ENCODE results near the gene RAC2.

The RAC2 gene

DNA sequence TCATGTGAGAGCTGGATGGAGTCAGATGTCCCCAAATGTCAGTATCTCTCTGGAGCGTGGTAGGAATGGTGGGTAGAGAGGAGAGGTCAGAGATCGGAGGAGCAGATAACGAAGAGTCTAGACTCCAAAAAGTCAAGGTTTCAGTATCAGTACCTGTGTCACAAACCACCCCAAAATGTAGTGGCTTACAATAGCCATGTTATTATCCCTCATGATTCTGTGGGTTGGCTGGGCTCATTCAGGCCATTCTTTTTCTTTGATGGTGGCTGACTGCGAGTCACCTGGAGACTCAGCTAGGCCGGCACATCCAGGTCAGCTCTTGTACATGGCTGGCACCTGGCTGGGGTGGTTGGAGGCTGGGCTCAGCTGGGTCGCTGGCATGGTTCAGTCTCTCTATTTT is 24.5 kb downstream of the RAC2 start:
- DNase-seq (ENCODE audit: low read depth) = no peak

DNA sequence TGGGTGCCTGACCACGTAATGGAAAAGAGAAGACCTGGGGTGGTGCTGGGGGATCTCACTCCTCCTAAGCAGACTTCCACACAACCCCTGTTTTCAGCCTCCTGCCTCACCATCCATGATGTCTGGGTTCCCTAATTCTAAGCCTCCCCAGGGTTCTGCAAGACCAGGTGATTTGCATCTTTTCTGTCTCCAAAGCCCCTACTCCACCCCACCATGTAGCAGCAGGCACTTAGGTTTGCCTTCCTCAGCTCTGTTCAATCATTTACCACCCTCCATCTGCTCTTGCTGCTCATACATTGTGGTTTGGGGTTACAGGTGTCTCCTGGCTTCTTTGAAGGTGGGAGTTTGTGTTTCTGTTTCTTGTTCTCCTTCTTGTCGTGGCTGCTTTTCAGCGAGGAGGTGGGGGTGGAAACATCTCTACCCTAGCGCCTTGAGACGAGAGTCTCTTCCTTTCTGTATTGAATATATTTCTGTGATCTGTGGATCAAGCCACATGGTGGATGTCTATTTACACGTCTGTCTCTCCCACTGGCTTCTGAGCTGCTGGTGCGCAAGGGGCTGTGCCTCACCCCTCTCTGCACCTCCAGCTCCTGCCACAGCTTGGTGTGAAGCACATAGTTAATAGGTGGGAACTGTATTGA is 25.2 kb downstream of the RAC2 start:
- DNase-seq (ENCODE audit: low read depth) = peak; percentile 58

DNA sequence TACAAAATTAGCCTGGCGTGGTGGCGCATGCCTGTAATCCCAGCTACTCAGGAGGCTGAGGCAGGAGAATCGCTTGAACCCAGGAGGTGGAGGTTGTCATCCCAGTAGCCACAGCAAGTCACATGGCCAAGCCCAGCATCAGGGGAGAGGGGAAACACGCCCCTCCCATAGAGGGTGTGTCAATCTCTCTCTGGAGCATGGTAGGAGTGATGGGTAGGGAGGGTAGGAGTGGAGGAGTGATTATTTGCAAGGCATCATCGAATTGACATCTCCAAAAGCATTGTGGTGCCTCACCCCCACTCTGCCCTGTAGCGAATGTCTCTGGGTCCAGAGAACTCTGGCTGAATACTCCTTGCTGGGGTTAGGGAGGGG is 25.7 kb downstream of the RAC2 start:
- DNase-seq (ENCODE audit: low read depth) = no peak

DNA sequence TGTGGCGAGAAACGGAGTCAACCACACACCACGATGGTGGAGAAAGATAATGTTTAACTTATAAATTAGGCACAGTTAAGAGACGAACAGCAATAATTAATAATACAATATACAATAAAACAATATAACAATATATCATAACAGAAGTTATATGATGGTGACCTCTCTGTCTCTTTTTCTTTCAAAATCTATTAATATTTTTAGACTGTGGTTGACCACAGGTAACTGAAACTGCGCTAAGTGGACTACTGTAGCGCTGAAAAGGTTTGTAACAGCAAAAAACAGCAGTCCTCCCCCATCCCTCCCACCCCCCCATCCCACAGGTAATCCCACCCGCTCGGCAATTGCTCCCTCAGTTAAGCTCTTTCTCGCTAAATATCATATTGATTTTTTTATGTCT is 28.2 kb downstream of the RAC2 start:
- DNase-seq (ENCODE audit: low read depth) = no peak

DNA sequence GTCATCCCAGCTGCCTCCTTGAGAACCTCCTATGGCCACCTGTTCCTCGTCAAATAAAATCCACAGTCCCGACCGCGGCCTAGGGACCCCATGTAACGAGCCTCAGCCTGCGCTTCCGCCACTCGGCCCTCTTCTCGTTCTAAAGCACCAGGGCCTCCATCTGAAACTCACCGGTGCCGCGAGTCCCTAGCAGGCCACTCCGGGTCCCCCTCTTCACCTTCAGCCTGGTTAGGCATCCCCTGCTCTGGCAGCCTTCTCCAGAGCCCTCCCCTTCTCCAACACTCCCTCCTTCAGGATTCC is 29.4 kb downstream of the RAC2 start:
- no peak for DNase-seq (ENCODE audit: low read depth)

DNA sequence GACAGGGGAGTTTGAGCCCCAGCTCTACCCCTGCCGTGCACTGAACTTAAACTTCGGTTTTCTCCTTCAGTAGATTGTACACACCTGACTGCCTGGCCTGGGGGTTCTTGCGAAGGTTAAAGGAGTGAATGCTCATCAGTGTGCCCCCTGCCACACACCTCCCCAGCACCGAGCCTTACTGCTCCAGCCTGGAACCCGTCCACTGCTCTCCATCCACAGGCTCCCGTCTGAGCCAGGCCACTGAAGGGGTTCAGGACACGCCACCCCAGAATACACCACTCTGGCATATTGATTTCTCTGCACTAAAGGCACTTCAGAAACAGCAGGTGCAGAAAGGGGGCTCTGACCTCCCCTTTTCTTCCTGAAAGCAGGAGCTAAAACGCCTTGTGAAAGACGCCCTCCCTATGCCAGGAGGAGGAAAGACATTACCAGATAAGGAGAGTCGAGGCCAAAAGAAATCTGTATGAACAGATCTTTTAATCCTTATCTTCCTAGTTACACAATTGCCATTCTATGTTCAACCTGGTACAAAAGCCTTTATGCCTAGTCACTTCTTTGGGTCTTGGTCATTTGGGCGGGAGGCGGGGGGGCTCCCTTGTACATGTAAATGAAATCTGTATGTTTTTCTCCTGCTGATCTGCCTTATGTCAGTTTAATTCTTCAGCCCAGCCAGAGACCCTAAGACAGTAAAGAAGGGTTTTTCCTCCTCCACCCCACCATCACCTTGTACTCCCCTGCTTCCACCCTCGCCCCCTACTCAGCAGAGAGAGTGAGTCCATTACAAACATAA is 29.9 kb downstream of the RAC2 start:
- no peak for DNase-seq (ENCODE audit: low read depth)

DNA sequence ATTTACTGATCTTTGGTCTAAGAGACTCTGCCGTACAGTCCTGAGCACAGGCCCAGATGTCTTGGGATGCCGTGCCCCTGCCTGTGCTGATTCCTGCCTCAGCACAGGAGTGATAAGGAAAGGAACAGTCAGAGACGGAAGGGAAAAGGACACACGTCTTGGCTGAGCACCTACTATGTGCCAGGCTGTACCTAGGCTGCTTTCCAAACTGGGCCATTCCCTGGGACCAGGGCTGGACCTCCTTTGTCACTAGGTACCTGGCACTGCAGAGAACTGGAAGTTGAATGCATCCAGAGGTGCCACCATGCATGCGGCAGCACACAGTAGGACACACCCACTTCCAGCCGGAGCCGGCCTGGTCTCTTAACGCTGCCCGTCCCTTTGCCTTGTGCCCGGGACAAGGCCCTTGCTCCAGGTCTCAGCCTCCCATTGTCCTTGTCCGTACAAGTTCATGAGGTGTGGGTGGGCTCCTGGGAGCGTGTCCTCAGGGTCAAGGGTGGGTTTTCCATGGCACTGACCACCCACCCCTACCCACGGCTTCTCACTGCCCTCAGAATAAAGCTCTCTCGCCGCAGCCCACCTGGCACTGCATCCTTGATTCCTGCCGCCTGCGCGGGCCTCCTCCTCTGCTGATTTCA is 30.7 kb downstream of the RAC2 start:
- no peak for DNase-seq (ENCODE audit: low read depth)

DNA sequence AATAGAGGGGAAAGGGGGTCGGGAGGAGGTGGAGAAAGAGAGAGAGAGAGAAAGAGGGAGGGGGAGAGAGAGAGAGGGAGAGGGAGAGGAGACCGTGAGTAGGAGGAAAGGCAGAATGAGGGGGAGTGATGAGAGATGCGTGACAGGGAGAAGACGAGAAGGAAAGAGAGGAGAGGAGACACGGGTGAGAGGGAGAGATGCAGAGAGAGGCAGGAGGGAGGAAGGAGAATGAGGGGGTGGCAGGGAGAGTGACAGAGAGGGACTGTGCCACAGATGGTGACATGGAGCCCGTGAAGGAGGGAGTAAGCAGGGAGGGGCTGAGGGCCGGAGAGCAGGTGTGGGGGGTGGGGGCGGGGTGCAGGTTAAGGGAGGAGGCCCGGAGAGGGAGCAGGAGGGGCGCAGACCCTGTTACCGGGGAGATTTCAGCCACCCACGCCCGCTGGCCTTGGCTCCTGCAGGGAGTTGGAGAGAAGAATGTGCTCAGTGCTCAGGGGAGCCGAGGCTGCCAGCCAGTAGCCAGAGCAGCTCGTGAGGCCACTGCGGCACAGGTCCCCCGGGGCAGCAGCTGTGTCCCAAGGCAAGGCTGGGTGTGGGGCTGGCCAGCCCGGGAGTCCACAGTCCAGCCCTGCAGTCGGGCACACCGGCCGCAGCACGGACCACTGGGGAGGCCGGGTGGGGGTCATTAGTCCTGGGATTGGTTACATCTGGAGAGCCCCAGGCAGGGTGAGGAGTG is 31.7 kb downstream of the RAC2 start, which contains the start of gene SSTR3:
Gene SSTR3 (minus strand): TSS at position 304 of the 733 bp plus-strand sequence. CDS start 4,674 bp downstream, outside the sequence.
- DNase-seq (ENCODE audit: low read depth) = no peak

DNA sequence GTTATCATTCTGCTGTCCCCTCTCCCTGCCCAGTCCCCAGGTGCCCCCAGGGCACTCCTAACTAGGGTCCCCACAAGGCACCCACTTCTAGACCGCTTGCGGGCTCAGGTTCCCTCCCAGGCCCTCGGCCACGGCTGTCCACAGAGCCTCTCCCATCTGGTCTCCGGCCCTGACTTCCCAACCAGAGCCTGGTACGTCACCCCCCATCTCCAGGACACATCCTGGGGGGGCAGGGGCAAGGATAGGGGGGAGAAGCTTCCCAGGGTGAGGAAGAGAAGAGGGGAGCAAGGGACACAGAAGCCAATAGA is 32.2 kb downstream of the RAC2 start:
- no peak for DNase-seq (ENCODE audit: low read depth)

DNA sequence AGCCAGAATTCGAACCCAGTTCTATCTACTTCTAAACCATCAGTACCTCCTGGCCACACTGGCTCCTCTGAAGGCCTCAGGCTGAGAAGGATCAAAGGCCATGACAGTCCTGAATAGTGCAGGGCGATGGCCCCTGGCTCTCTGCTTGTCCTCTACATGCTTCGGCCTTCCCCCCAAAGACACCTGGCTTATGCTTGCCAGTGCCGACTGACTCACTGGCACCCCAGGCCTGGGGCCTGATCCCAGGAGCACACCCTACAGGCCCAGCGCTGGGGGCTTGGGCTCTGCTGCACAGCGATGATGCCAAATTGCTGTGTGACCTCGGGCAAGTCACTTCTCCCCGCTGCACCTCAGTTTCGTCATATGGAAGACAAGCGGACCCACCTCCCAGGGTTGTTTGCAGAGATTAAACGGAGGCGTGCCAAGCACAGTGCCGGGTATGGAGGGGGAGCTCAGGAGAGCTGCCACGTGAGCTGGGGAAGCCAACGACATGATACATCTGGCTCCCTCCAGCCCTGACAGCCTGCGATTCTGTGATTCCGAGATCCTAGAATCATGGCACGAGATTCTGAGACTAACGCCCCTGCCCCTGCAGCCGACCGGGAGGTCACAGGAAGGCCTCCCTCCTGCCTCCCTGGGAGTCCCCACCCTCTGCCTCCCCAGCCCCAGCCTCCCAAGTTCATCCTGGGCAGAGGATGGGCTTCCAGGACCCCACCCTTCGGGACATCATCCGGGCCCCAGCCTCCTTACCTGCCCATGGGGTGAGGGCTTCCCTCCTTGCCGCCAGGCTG is 32.8 kb downstream of the RAC2 start:
- no peak for DNase-seq (ENCODE audit: low read depth)

DNA sequence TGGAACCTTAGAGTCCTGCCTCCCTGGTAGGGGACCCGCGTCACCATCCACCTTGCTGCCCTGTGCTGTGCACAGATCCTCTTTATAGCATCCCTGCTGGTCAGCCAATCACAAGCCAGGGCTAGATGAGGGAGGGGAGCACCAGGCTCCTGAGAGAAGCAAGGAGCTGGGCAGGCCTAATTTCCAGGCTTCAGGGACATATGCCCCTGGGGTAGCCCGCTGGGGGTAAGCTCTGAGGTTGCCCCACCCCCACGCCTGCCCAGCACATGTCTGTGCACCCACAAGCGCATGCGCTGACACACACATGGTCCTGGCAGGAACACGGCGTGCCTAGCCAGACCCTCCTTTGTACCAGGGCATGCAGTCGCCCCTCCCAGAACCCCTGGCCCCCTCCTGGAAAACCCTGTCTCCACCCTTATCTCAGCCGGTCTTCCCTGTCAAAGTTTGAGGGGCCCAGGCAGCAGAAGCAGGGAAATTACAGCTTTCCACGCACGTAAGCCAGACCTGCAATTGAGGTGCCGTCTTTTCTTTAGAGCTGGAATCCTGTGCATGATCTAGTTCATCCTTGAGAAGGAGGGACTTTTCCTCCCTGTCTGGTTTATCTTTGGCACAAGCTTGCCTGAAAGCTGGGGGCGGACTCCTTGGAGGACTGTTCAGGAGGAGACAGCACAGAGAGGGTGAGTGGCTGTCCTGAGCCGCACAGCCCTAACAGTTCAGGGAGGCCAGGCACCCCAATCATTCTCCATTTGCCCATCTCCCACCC is 33.8 kb downstream of the RAC2 start:
- DNase-seq (ENCODE audit: low read depth) = no peak

DNA sequence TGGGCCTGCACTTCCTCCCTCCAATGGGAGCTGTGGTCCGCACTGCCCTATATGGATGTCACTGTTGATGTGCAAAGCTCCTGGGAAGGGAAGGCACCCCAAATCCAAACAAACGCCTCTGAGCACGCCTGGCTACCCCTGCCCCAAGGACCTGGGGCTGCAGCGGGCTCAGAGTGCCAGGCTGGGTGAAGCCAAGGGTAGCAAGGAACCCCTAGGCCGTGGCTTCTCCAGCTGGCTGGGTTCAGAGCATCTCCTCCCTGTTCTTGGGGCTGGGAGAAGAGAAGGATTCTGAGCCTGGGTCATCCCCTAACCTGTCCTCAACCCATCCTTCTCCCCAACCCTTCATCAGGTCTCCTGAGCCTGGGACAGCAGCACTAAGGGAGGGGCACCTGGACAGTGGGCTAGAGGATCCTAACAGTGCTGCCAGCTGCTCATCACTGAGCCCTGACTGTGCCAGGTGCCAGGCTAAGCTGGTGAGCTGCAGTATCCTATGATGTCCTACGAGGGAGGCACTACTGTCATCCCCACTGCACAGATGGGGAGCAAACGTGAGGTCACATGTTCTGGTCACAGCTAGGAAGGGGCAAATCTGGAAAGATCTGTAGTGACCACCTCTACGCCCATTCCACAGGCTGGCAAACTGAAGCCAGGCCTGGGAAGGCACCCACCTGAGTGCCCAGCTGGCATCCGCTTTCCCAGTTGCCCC is 34.8 kb downstream of the RAC2 start:
- no peak for DNase-seq (ENCODE audit: low read depth)

DNA sequence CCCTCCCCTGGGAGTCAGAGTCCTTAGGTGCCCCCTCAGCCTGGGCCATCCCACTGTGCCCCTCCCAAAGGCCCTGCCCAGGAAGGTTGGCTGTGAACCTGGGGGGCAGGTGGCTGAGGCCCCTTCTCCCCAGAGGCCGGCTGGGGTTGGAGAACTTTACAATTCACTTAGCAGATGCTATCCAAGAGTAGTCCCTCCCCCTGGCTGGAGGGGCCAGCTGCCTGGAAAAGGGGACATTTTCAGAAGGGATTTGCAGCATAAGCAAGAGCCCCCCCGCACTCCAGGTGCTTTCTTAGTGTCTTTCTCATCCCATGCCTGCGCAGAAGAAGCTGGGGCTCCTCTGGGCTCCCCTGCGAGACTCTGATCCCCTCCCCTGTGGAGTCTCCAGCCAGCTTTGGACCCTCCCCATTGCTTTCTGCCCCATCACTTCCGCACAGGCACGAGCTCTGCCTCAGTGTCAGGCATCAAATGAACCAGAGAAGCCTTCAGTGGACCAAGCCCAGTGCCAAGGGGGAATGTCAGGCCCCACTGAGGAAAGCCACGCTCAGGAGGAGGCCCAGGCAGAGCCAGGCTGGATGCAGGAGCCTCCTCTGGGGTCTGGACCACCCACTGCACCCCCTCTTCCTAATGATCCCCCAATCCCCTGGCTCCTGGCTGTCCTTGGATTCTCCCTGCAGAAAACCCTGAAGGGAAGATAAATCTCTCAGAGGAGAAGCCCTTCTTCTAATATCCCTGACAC is 35.5 kb downstream of the RAC2 start:
- DNase-seq (ENCODE audit: low read depth) = no peak

DNA sequence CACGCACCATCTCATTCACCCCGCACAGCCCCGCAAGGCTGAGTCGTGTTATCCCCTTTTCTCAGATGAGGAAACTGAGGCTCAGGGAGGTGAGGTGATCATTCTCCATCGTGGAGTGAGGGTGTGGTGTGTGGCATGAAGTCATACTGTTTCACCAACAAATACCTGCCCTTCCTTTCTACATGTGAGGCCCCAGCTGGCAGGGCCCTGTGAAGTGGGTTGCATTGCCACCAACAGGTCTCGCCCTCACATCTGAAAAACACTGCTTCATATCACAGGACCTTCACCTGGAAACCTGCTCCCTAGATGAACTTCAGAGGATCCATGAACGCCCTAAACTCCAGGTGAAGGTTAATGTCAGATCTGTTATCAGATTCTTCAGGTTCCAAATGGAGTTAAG is 36.1 kb downstream of the RAC2 start:
- no peak for DNase-seq (ENCODE audit: low read depth)

DNA sequence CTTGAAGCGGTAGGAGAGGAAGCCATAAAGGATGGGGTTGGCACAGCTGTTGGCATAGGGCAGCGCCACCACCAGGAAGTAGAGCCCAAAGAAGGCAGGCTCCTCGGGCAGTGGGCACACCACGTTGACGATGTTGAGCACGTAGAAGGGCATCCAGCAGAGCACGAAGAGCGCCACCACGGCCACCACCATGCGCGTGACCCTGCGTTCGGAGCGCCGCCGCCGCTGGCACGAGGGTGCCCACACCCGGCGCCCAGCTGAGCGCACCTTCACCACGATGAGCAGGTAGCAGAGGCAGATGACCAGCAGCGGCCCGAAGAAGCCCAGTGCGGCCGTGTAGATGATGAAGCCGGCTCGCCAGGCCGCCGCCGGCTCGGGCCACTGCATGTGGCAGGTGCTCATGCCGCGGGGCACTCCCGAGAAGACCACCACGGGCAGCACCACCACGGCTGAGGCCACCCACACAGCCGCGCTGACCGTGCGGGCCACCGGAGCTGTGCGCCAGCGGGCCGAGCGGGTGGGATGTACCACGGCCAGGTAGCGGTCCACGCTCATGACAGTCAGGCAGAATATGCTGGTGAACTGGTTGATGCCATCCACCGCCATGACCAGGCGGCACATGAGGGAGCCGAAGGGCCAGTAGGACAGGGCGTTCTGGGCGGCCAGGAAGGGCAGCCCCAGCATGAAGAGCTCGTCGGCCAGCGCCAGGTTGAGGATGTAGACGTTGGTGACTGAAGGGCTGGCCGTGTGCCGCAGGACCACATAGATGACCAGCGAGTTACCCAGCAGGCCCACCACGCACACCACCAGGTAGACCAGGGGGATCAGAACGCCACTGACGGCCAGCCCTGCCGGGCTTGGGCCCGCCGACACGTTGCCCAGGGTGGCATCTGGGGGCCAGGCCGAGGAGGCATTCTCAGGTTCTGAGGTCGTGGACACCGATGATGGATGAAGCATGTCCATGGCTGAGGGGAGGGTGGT is 36.9 kb downstream of the RAC2 start:
- no peak for DNase-seq (ENCODE audit: low read depth)

DNA sequence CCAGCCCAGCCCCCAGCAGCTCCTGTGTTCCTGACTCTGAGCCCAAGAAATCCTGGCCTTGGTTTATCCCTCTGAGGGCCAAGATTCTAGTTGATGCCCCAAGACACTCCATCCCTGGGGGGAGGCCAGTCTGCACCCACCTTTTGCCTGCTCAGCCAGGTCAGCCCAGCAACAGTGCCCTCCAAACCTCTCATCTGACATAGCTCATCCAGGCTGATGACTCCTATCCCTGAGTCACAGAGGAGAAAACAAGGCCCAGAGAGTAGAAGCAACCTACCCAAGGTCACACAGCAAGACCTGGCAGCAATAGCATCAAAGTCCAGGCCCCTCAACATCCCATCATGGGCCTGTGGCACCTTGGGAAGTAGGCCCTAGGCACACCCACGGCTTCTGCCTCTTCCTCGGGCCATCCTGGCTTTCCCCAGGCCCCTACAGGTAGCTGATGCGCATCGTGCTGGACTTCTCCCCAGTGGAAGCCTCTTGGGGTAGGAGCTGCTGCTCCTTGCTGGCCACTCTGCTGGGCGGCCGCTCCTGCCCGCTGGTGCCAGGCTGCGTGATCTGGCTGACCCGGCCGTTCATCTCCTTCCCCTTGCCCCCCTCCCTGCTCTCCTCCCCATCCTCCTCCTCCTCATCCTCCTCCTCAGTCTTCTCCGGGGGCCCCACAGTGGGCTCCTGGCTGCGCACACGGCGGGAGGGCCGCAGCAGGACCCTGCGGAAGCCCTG is 37.8 kb downstream of the RAC2 start:
- DNase-seq (ENCODE audit: low read depth) = no peak

DNA sequence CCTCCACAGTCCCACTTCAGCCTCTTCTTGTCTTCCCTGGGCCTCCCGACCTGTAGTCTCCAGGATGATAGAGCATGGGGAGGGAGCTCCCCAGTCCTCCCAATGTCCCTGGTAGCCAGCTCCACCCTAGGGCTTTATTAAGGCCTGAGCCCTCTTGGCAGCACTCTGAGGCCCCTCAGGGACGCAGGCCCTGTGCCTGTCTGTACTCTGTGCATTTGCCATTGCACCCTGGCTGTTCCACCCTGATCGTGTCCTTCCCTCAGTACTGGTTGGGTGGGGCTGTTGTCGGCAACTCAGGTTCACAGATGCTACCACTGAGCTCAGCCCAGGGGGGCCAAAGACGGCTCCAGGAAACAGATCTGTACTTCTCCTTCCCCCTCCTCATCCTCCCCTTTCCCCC is 39.0 kb downstream of the RAC2 start:
- no peak for DNase-seq (ENCODE audit: low read depth)

DNA sequence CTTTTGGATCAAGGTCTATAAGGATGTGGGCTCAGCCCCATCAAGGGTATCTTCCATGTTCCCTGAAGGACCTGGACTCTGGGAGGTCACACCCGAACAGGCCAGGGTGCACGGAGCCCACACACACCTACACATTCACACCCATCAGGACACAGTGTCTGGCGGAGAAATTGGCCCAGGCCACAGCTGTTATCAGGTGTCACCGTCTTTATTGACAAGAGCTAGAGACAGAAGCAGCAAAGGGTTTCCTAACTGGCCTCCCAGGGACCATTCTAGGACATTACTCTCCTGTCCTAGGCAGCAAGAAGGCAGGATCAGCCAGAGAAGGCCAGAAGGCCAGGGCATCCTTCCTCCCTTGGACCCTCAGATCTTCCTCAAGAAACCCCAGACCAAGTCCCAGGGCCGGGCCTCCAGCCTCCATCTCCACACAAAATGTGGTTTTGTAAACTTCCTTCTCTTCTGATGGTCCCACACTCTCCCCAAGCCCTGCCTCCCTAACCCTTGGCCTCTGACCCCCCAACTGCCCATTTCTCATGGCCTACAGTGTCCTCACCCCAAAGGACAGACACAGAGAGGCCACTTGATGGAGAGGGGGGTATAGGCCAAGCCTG is 39.9 kb downstream of the RAC2 start:
- no peak for DNase-seq (ENCODE audit: low read depth)

Measured in activated T-helper 1 cell treated with Interleukin-2 at 50 U/mL for 16 hours (primary cell).